Loucy (cell line): Measurements from ENCODE around the gene EIF4E3.

Experiments
- H2AFZ ChIP-seq: fragments of 200-600 bp; sonication (generic); 2 replicates; pipeline ENCODE4 v1.6.0; 2016; ENCODE audit warnings: antibody characterized with exemption, mild to moderate bottlenecking, low read length, moderate library complexity
- H3F3A ChIP-seq: fragments of 200-600 bp; 2 replicates; pipeline ENCODE4 v1.6.0; 2016; ENCODE audit warnings: antibody characterized with exemption, low read depth, mild to moderate bottlenecking
- H3K27me3 ChIP-seq: fragments of 200-600 bp; sonication (generic); 2 replicates; pipeline ENCODE4 v1.6.1; 2014; ENCODE audit warnings: low read length, mild to moderate bottlenecking; ENCODE audit not compliant: insufficient read depth, poor library complexity, severe bottlenecking
- H3K36me3 ChIP-seq: fragments of 200-600 bp; sonication (generic); 2 replicates; pipeline ENCODE4 v1.6.1; 2016; ENCODE audit warnings: low read length; ENCODE audit not compliant: insufficient read depth
- H3K4me1 ChIP-seq: fragments of 200-600 bp; sonication (generic); 2 replicates; pipeline ENCODE4 v1.5.1; 2014; ENCODE audit warnings: low read length, mild to moderate bottlenecking; ENCODE audit not compliant: insufficient read depth, poor library complexity, severe bottlenecking
- H3K4me2 ChIP-seq: fragments of 200-600 bp; sonication (generic); 2 replicates; pipeline ENCODE4 v1.6.0; 2014; ENCODE audit warnings: antibody characterized with exemption, low read length, low read depth, mild to moderate bottlenecking; ENCODE audit not compliant: poor library complexity, severe bottlenecking
- H3K4me3 ChIP-seq: fragments of 200-600 bp; sonication (generic); 2 replicates; pipeline ENCODE4 v1.5.1; 2014; ENCODE audit warnings: low read length, mild to moderate bottlenecking, mixed read lengths; ENCODE audit not compliant: poor library complexity, severe bottlenecking
- H3K79me2 ChIP-seq: fragments of 200-600 bp; sonication (generic); 2 replicates; pipeline ENCODE4 v1.6.1; 2014; ENCODE audit warnings: low read length; ENCODE audit not compliant: insufficient read depth
- H3K9ac ChIP-seq: fragments of 200-600 bp; sonication (generic); 2 replicates; pipeline ENCODE4 v1.6.0; 2014; ENCODE audit warnings: mild to moderate bottlenecking, low read depth, low read length, moderate library complexity; ENCODE audit not compliant: poor library complexity, severe bottlenecking
- H3K9me2 ChIP-seq: fragments of 200-600 bp; sonication (generic); replicated peaks from 2 replicates; pipeline ENCODE4 v1.6.1; 2016; ENCODE audit warnings: low read depth, low read length, mixed read lengths
- H3K9me3 ChIP-seq: fragments of 200-600 bp; sonication (generic); 2 replicates; pipeline ENCODE4 v1.6.1; 2014; ENCODE audit warnings: mild to moderate bottlenecking, antibody characterized with exemption, low read length, low read depth; ENCODE audit not compliant: insufficient read depth
- H4K20me1 ChIP-seq: fragments of 200-600 bp; sonication (generic); 2 replicates; pipeline ENCODE4 v1.6.0; 2014; ENCODE audit warnings: antibody characterized with exemption, low read length, mild to moderate bottlenecking; ENCODE audit not compliant: insufficient read depth, poor library complexity, severe bottlenecking
- CTCF ChIP-seq: fragments of 200-600 bp; sonication (generic); conservative IDR thresholded peaks from 2 replicates; pipeline ENCODE4 v1.5.1; 2014; ENCODE audit warnings: mild to moderate bottlenecking, antibody characterized with exemption, low read length
- EZH2phosphoT487 ChIP-seq: fragments of 200-600 bp; IDR thresholded peaks from 2 replicates; pipeline ENCODE4 v1.6.1; 2018; ENCODE audit warnings: antibody characterized with exemption, mild to moderate bottlenecking, moderate library complexity, borderline replicate concordance

Gene EIF4E3

GRCh38 chr3:71640331-71640983, 84.7 kb downstream of the EIF4E3 start:
- Histone ChIP-seq H3K27me3 (no peaks in the 10 kb centered on the region), H3F3A (no peaks in the 10 kb centered on the region), H3K9me2 (no peaks in the 10 kb centered on the region)

GRCh38 chr3:71636482-71636881, 88.7 kb downstream of the EIF4E3 start:
- Histone ChIP-seq H3K9me2 (no peaks in the 10 kb centered on the region), H3K4me2 (no peak overlapping the region), H3K9me3 (no peaks in the 10 kb centered on the region), H3K9ac (no peak overlapping the region), H4K20me1 (no peaks in the 10 kb centered on the region), H3F3A (no peaks in the 10 kb centered on the region), H3K4me3 (no peak overlapping the region), H3K36me3 (no peaks in the 10 kb centered on the region), H3K79me2 (no peaks in the 10 kb centered on the region), H2AFZ (no peak overlapping the region), H3K27me3 (no peaks in the 10 kb centered on the region), H3K4me1 (no peaks in the 10 kb centered on the region)
- TF ChIP-seq CTCF (no peak), EZH2phosphoT487 (no peak)

More at GRCh38 chr3:71640331-71640983, 84.7 kb downstream of the EIF4E3 start:
- no peak overlapping the region for H3K4me2 ChIP-seq
- H3K36me3 ChIP-seq, result no peaks in the 10 kb centered on the region
- H2AFZ ChIP-seq, result no peak overlapping the region
- H3K9ac ChIP-seq, result no peak overlapping the region
- TF ChIP-seq CTCF (no peak), EZH2phosphoT487 (no peak)
- no peak overlapping the region for H3K4me3 ChIP-seq
- no peaks in the 10 kb centered on the region for H3K79me2 ChIP-seq
- H4K20me1 ChIP-seq, result no peaks in the 10 kb centered on the region
- H3K9me3 ChIP-seq, result no peaks in the 10 kb centered on the region
- no peaks in the 10 kb centered on the region for H3K4me1 ChIP-seq

- H2AFZ ChIP-seq, result no peak overlapping the region
- TF ChIP-seq CTCF (no peak), EZH2phosphoT487 (no peak)
- H3K9me3 ChIP-seq, result no peaks in the 10 kb centered on the region
- H3K4me3 ChIP-seq, result no peak overlapping the region
- no peaks in the 10 kb centered on the region for H3K27me3 ChIP-seq
- no peaks in the 10 kb centered on the region for H3K4me1 ChIP-seq
- H4K20me1 ChIP-seq, result no peaks in the 10 kb centered on the region
- no peaks in the 10 kb centered on the region for H3K9me2 ChIP-seq
- H3K9ac ChIP-seq, result no peak overlapping the region
- no peak overlapping the region for H3K4me2 ChIP-seq
- no peaks in the 10 kb centered on the region for H3K36me3 ChIP-seq
- no peaks in the 10 kb centered on the region for H3K79me2 ChIP-seq
- H3F3A ChIP-seq, result no peaks in the 10 kb centered on the region
Observed at GRCh38 chr3:71636001-71636400, 89.2 kb downstream of the EIF4E3 start.
